AG10803 (cell line): ENCODE results near the gene INPP4A.

ENCODE experiments used
- DNase-seq: peaks from one replicate; pipeline ENCODE4 v3.0.0; 2010; ENCODE audit warnings: low read depth
- H3K4me3 ChIP-seq: 2 replicates; pipeline ENCODE4 v1.5.1; 2011; ENCODE audit warnings: mild to moderate bottlenecking, low read length, control low read depth
- CTCF ChIP-seq: conservative IDR thresholded peaks from 2 replicates; pipeline ENCODE4 v1.5.1; 2011; ENCODE audit warnings: mild to moderate bottlenecking, low read length, control low read depth, inconsistent platforms

Gene INPP4A

DNA sequence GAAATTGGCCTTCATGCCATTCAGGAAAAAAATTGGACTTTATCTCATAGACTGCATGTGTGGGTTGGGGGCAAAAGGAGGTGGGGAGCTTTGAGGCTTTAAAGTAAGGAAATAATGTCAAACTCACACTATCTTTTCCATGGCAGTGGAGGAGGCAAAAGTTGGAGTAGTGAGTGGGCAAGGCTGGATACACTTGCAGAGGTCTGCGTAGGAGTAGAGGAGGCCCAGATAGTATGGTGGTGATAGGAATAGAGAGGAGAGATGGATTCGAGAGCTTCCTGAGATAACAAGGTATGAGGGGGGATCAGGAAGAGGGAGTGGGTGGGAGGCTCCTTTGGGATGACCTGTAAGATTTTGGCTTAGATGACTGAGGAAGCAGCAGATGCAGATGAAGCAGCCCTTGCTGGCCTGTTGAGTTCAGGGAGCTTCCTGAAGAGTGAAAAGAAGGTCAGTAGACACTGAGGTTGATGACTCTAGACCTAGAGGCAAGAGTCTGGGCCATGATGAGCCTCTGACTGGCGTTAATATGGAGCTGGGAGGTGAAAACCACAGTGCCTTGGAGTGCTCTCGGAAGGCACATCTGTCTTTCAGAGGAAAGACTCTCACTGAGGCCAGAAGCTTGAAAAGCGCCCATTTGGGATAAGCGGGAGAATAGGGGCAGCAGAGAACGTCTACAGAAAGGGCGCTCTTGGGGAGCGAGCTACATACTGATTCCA lies 169.5 kb downstream of the INPP4A start:
- no peak for TF ChIP-seq CTCF
- H3K4me3 ChIP-seq = no peak overlapping the region
- DNase-seq = no peak

DNA sequence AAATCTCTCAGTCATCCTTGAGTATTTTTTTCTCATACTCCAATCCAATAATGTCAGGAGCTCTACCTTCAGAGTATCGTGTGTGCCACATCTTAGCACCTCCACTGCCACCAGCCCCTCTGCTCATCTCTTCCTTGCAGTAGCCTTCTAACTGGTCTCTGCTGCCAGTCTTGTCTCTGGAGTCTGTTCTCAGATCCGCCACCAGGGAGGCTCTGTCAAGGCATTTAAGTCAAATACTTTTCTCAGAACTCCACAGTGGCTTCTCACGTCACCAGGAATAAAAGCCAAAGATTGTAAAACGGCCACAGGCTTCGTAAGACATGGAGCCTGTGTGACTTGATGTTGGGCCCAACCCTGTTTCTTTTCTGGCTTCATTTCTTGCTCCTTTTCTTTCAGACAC lies 170.8 kb downstream of the INPP4A start:
- no peak for TF ChIP-seq CTCF
- peak; percentile 1 for DNase-seq
- H3K4me3 ChIP-seq = no peak overlapping the region

- no peak for DNase-seq
- TF ChIP-seq CTCF = no peak
- no peak overlapping the region for H3K4me3 ChIP-seq
These were observed 172.5 kb downstream of the INPP4A start for GRCh38 chr2:98617149-98617548.

DNA sequence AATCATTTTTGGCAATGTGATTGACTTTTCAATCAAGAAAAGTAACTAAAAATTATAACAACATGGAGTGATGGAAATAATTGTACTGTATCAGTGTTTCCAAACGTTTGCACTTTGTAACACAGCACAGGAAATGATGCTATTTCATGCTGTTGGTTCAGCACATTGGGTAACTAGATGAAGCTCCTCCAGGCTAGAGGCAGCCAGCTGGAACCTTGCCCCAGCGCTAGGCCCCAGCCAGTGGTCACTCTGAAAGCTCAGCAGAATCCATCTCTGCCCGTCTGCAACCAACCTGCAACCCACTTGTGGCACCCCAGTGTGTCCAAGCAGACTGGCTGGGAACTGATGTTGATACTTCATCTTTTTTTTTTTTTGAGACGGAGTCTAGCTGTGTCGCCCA lies 179.0 kb downstream of the INPP4A start:
- no peak for DNase-seq
- no peak for TF ChIP-seq CTCF
- H3K4me3 ChIP-seq = no peak overlapping the region

DNA sequence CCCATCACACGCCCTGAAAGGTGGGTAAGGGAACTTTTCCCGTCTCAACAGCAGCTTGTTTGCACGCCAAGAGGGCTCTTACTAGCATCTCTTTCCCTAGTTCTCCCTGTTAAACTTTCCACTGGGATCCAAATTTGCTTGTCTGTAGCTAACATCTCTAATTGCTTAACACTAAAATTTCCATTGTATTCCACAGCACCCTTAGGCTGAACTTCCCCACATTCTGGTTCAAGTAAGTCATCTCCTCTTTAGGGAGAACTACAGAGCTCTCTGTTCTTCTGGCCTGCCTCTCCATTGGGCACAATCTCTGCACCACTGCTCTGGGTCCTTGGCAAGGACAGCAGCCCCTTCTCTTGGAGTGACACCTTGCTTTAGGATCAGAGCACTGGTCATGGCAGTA lies 187.7 kb downstream of the INPP4A start:
- DNase-seq = no peak
- no peak for TF ChIP-seq CTCF
- H3K4me3 ChIP-seq = no peak overlapping the region

- DNase-seq = no peak
- H3K4me3 ChIP-seq = no peak overlapping the region
- 0 out of 2 replicates have a peak, but pooled peaks have one; percentile 20 for TF ChIP-seq CTCF
These were observed 189.9 kb downstream of the INPP4A start for GRCh38 chr2:98634406-98635092.
